PC-3 (cell line): ENCODE results near the gene ZNF557. TPM values are rescaled to one million over a fixed set of nuclear protein-coding genes. Genes with fewer than 3 reads are reported as not detected.

Source experiments
- ATAC-seq: fragments of 200-7000 bp; cut with Tn5 transposase; 2 replicates; pipeline ENCODE4 v1.9.1; 2020; ENCODE audit warnings: mild to moderate bottlenecking, moderate library complexity
- BruUV-seq: library from RNA; stranded (reverse); fragments of 400-500 nt; replicated peaks from 2 replicates; lab custom pipeline; 2021; lab: Mats Ljungman, UMichigan
- CTCF ChIA-PET: fragments of 300-600 bp; sonication (Branson Sonifier 250); formaldehyde crosslinking; loops from one replicate; lab custom pipeline; 2022; ENCODE audit warnings: antibody characterized with exemption; lab: Charles Lee
- POLR2A ChIA-PET: fragments of 300-600 bp; sonication (Branson Sonifier 250); formaldehyde crosslinking; loops from one replicate; lab custom pipeline; 2022; ENCODE audit warnings: antibody characterized with exemption; ENCODE audit not compliant: unreplicated experiment; lab: Charles Lee
- DNase-seq: peaks from one replicate; pipeline ENCODE4 v3.0.0-alpha.2; 2015
- H2AFZ ChIP-seq: fragments of 300-600 bp; sonication (generic); 2 replicates; pipeline ENCODE4 v1.6.0; 2016; ENCODE audit warnings: antibody characterized with exemption, low read length
- H3F3A ChIP-seq: fragments of 300-600 bp; sonication (generic); one replicate; pipeline ENCODE4 v1.6.0; 2017; ENCODE audit warnings: antibody characterized with exemption, low read length, control low read depth, mild to moderate bottlenecking; ENCODE audit not compliant: unreplicated experiment
- H3K27ac ChIP-seq: fragments of 300-600 bp; sonication (generic); 2 replicates; pipeline ENCODE4 v1.5.1; 2016; ENCODE audit warnings: mild to moderate bottlenecking, low read length
- H3K27me3 ChIP-seq: fragments of 300-600 bp; sonication (generic); 2 replicates; pipeline ENCODE4 v1.6.1; 2016; ENCODE audit warnings: low read length, mixed read lengths
- H3K36me3 ChIP-seq: fragments of 300-600 bp; sonication (generic); 2 replicates; pipeline ENCODE4 v1.6.1; 2016; ENCODE audit warnings: low read depth, mixed run types, low read length, mixed read lengths
- H3K4me1 ChIP-seq: fragments of 300-600 bp; sonication (generic); 2 replicates; pipeline ENCODE4 v1.5.1; 2016; ENCODE audit warnings: low read length; ENCODE audit not compliant: insufficient read depth
- H3K4me2 ChIP-seq: fragments of 300-600 bp; sonication (generic); 2 replicates; pipeline ENCODE4 v1.6.0; 2016; ENCODE audit warnings: low read length
- H3K4me3 ChIP-seq: fragments of 300-600 bp; sonication (generic); 2 replicates; pipeline ENCODE4 v1.5.1; 2016; ENCODE audit warnings: mild to moderate bottlenecking, low read length, mixed read lengths
- H3K79me2 ChIP-seq: fragments of 300-600 bp; sonication (generic); 2 replicates; pipeline ENCODE4 v1.6.1; 2017; ENCODE audit warnings: low read length, mixed read lengths
- H3K9ac ChIP-seq: fragments of 300-600 bp; sonication (generic); 2 replicates; pipeline ENCODE4 v1.6.0; 2016; ENCODE audit warnings: mild to moderate bottlenecking, low read length
- H3K9me2 ChIP-seq: fragments of 300-600 bp; sonication (generic); replicated peaks from 2 replicates; pipeline ENCODE4 v1.6.1; 2016; ENCODE audit warnings: mixed run types, low read length, mixed read lengths
- H3K9me3 ChIP-seq: fragments of 300-600 bp; sonication (generic); 2 replicates; pipeline ENCODE4 v1.6.1; 2016; ENCODE audit warnings: low read length, mixed read lengths
- H4K20me1 ChIP-seq: fragments of 300-600 bp; sonication (generic); 2 replicates; pipeline ENCODE4 v1.6.1; 2016; ENCODE audit warnings: low read length, mixed read lengths
- CTCF ChIP-seq: fragments of 300-600 bp; sonication (generic); conservative IDR thresholded peaks from 2 replicates; pipeline ENCODE4 v1.5.1; 2017; ENCODE audit warnings: antibody characterized with exemption, low read depth, mild to moderate bottlenecking, low read length
- EZH2 ChIP-seq: fragments of 300-600 bp; sonication (generic); IDR thresholded peaks from one replicate; pipeline ENCODE4 v1.6.1; 2017; ENCODE audit warnings: antibody characterized with exemption, mild to moderate bottlenecking, low read length; ENCODE audit not compliant: unreplicated experiment
- EZH2phosphoT487 ChIP-seq: fragments of 300-600 bp; sonication (generic); IDR thresholded peaks from 2 replicates; pipeline ENCODE4 v1.6.1; 2018; ENCODE audit warnings: mild to moderate bottlenecking, antibody characterized with exemption, low read length, borderline replicate concordance
- intact Hi-C: fragments of 100-400 bp; cut with micrococcal nuclease; formaldehyde crosslinking; loops from 2 replicates; pipeline ENCODE4 v1.9.0; 2023
- total RNA-seq: library from RNA; depleted of rRNA; stranded (reverse); fragments of >200 nt; gene quantifications from 2 replicates; pipeline ENCODE4 v1.2.3, GENCODE V29; 2014

The ZNF557 gene
- total RNA-seq, 1 experiment from 2014 or later, result 13.7 TPM

GRCh38 chr19:7098096-7098495 lies 28.6 kb downstream of the ZNF557 start:
- POLR2A ChIA-PET, result no interaction called here
- Histone ChIP-seq H3K4me1 (peaks cover 10% of the 10 kb centered on the region; the same call in 1 of the 2 replicates), H3K9me3 (peaks cover 16% of the 10 kb centered on the region), H3K36me3 (peaks cover 7% of the 10 kb centered on the region), H3K9ac (peak overlapping the region; percentile 91), H3K9me2 (no peaks in the 10 kb centered on the region), H3K4me3 (peak overlapping the region; percentile 72), H3K79me2 (no peaks in the 10 kb centered on the region), H3F3A (no peaks in the 10 kb centered on the region), H2AFZ (peak overlapping the region; percentile 82), H3K4me2 (peak overlapping the region; percentile 81), H4K20me1 (no peaks in the 10 kb centered on the region), H3K27ac (no peak overlapping the region), H3K27me3 (no peaks in the 10 kb centered on the region)
- intact Hi-C loops, result no loop called here
- no TSS peak for BruUV-seq
- CTCF ChIA-PET, result no interaction called here
- ATAC-seq (no peak), DNase-seq (no peak)
- TF ChIP-seq CTCF (no peak), EZH2 (no peak)

- intact Hi-C loops, result no loop called here
- no TSS peak for BruUV-seq
Measured at GRCh38 chr19:7098701-7099596, 29.4 kb downstream of the ZNF557 start.

More at GRCh38 chr19:7098701-7099596, 29.4 kb downstream of the ZNF557 start:
- ATAC-seq (peak; percentile 90), DNase-seq (peak; percentile 95)
- H3K9me2 ChIP-seq, result no peaks in the 10 kb centered on the region
- peaks cover 10% of the 10 kb centered on the region; the same call in 1 of the 2 replicates for H3K4me1 ChIP-seq
- ChIA-PET CTCF (interaction anchor here (0.6 to 1.0 kb wide), 6 partner anchors 37 to 299 kb away, joined by 3 to 15 read pairs (median 5); no protein-coding TSS in a partner anchor), POLR2A (interaction anchor here (0.5 to 1.3 kb wide), 5 partner anchors 30 to 234 kb away, joined by 4 to 16 read pairs (median 5); partner anchors contain the start of gene ZNF557)
- no peaks in the 10 kb centered on the region for H3K79me2 ChIP-seq
- H3K27ac ChIP-seq, result peak overlapping the region; percentile 69
- no peaks in the 10 kb centered on the region for H3F3A ChIP-seq
- peak overlapping the region; percentile 81 for H3K4me2 ChIP-seq
- peak overlapping the region; percentile 91 for H3K9ac ChIP-seq
- peak overlapping the region; percentile 72 for H3K4me3 ChIP-seq
- no peak for TF ChIP-seq EZH2
- no peak for TF ChIP-seq EZH2phosphoT487
- TF ChIP-seq CTCF, result no peak
- peak overlapping the region; percentile 82 for H2AFZ ChIP-seq
- no peaks in the 10 kb centered on the region for H3K27me3 ChIP-seq
- peaks cover 7% of the 10 kb centered on the region for H3K36me3 ChIP-seq
- no peaks in the 10 kb centered on the region for H4K20me1 ChIP-seq
- H3K9me3 ChIP-seq, result peaks cover 12% of the 10 kb centered on the region
